MCF 10A (cell line): ENCODE data around the gene TRERF1. TPM values are rescaled to one million over a fixed set of nuclear protein-coding genes. Genes with fewer than 3 reads are reported as not detected.

ENCODE experiments used
- BruUV-seq: library from RNA; stranded (reverse); fragments of 400-500 nt; replicated peaks from 2 replicates; lab custom pipeline; 2021; lab: Mats Ljungman, UMichigan
- CTCF ChIA-PET: fragments of 300-600 bp; sonication (Branson Sonifier 250); formaldehyde crosslinking; extraction: SDS; loops from one replicate; lab custom pipeline; 2021; ENCODE audit warnings: antibody characterized with exemption, inconsistent platforms; lab: Yijun Ruan, JAX
- POLR2A ChIA-PET: fragments of 300-600, 350-650 bp; sonication (Branson Sonifier 250); formaldehyde crosslinking; extraction: SDS; loops from one replicate; lab custom pipeline; 2020; ENCODE audit warnings: antibody characterized with exemption, inconsistent platforms; lab: Yijun Ruan, JAX
- DNase-seq: peaks from one replicate; pipeline ENCODE4 v3.0.0-alpha.2; 2018; ENCODE audit not compliant: unreplicated experiment
- H3K27ac Mint-ChIP-seq: one replicate; pipeline ENCODE4 v1.8.0; 2022; ENCODE audit warnings: mild to moderate bottlenecking, low read depth, mixed read lengths; ENCODE audit not compliant: unreplicated experiment
- H3K27me3 Mint-ChIP-seq: one replicate; pipeline ENCODE4 v1.8.0; 2022; ENCODE audit warnings: mixed read lengths; ENCODE audit not compliant: insufficient read depth, unreplicated experiment
- H3K36me3 Mint-ChIP-seq: one replicate; pipeline ENCODE4 v1.8.0; 2022; ENCODE audit warnings: mild to moderate bottlenecking, moderate library complexity, mixed read lengths; ENCODE audit not compliant: insufficient read depth, unreplicated experiment
- H3K4me1 Mint-ChIP-seq: one replicate; pipeline ENCODE4 v1.8.0; 2022; ENCODE audit warnings: mixed read lengths; ENCODE audit not compliant: insufficient read depth, unreplicated experiment
- H3K4me3 Mint-ChIP-seq: one replicate; pipeline ENCODE4 v1.8.0; 2022; ENCODE audit warnings: mild to moderate bottlenecking, moderate library complexity, mixed read lengths; ENCODE audit not compliant: unreplicated experiment
- H3K9me3 Mint-ChIP-seq: one replicate; pipeline ENCODE4 v1.8.0; 2022; ENCODE audit warnings: mixed read lengths; ENCODE audit not compliant: unreplicated experiment
- intact Hi-C: fragments of 100-400 bp; cut with micrococcal nuclease; formaldehyde crosslinking; loops from 2 replicates; pipeline ENCODE4 v1.14.1; 2022
- total RNA-seq: library from RNA; stranded (reverse); gene quantifications from 2 replicates; pipeline ENCODE4 v1.2.3, GENCODE V29; 2022
- TF ChIP-seq, protein P1 (sequence below): fragments of 200-600 bp; IDR thresholded peaks from one replicate; pipeline ENCODE4 v1.8.0; 2022; ENCODE audit warnings: antibody characterized with exemption, mild to moderate bottlenecking; ENCODE audit not compliant: unreplicated experiment

Gene TRERF1
- total RNA-seq, 1 experiment from 2014 or later, result 9.4 TPM

DNA sequence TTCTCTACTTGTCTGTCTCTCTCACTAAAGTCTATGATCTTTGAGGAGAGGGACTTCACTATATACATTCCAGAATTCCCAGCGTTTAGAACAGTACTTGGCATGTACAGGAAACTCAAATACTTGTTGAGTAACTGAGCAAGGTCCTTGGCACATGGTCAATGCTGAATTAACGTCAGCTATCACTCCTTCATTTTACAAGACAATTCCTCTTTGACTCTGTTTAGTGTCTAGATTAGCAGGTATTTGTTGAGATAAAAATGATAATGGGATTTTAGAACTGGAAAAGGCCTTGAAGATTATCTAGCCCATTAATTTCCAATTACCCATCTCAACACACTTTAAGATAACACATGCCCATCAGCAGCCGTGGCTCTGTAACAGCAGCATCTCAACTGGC is 250.3 kb downstream of the TRERF1 start:
- peak overlapping the region; percentile 28 for H3K27ac Mint-ChIP-seq

DNA sequence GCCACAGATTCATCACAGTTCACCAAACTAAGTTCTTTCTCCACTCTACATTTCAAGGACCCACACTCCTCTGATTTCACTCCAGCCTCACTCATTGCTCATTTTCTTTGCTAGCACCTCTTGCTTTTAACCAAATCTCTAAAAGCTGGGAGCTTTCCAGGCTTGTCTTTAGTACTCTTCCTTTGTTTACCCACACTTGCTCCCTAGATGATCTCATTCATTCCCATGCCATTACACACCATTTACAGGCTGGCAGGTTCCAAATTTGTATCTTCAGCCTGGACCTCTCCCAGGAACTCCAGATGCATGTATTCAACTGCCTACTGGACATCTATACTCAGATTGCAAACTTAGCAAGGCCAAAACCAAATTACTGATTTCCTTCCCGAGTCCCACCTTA is 251.7 kb downstream of the TRERF1 start:
- ChIA-PET CTCF (interaction anchor here (0.6 to 1.4 kb wide), 4 partner anchors 9 to 453 kb away, joined by 3 to 5 read pairs (median 3); no protein-coding TSS in a partner anchor), POLR2A (interaction anchor here (0.6 to 1.3 kb wide), 3 partner anchors 25 to 259 kb away, joined by 3 to 5 read pairs (median 3); no protein-coding TSS in a partner anchor)
- Mint-ChIP-seq H3K4me1 (peaks cover 27% of the 10 kb centered on the region), H3K27me3 (no peaks in the 10 kb centered on the region), H3K27ac (peak overlapping the region; percentile 33), H3K36me3 (peaks cover 13% of the 10 kb centered on the region), H3K4me3 (no peak overlapping the region), H3K9me3 (peaks cover 6% of the 10 kb centered on the region)
- DNase-seq, result peak; percentile 70
- intact Hi-C loops, result no loop called here
- TF ChIP-seq, protein P1, sequence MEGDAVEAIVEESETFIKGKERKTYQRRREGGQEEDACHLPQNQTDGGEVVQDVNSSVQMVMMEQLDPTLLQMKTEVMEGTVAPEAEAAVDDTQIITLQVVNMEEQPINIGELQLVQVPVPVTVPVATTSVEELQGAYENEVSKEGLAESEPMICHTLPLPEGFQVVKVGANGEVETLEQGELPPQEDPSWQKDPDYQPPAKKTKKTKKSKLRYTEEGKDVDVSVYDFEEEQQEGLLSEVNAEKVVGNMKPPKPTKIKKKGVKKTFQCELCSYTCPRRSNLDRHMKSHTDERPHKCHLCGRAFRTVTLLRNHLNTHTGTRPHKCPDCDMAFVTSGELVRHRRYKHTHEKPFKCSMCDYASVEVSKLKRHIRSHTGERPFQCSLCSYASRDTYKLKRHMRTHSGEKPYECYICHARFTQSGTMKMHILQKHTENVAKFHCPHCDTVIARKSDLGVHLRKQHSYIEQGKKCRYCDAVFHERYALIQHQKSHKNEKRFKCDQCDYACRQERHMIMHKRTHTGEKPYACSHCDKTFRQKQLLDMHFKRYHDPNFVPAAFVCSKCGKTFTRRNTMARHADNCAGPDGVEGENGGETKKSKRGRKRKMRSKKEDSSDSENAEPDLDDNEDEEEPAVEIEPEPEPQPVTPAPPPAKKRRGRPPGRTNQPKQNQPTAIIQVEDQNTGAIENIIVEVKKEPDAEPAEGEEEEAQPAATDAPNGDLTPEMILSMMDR, result no peak
- no TSS peak for BruUV-seq

More for the DNA sequence above, 250.3 kb downstream of the TRERF1 start:
- Mint-ChIP-seq H3K4me1 (peaks cover 26% of the 10 kb centered on the region), H3K9me3 (peaks cover 6% of the 10 kb centered on the region), H3K36me3 (peaks cover 25% of the 10 kb centered on the region), H3K4me3 (no peak overlapping the region), H3K27me3 (no peaks in the 10 kb centered on the region)
- DNase-seq, result no peak
- no TSS peak for BruUV-seq
- intact Hi-C loops, result no loop called here
- TF ChIP-seq, protein P1, result no peak
- ChIA-PET CTCF (interaction anchor here (0.7 to 1.4 kb wide), 3 partner anchors 11 to 64 kb away, joined by 3 to 4 read pairs (median 3); no protein-coding TSS in a partner anchor), POLR2A (interaction anchor here (0.8 to 1.3 kb wide), 2 partner anchors 13 to 150 kb away, joined by 3 to 4 read pairs; no protein-coding TSS in a partner anchor)

DNA sequence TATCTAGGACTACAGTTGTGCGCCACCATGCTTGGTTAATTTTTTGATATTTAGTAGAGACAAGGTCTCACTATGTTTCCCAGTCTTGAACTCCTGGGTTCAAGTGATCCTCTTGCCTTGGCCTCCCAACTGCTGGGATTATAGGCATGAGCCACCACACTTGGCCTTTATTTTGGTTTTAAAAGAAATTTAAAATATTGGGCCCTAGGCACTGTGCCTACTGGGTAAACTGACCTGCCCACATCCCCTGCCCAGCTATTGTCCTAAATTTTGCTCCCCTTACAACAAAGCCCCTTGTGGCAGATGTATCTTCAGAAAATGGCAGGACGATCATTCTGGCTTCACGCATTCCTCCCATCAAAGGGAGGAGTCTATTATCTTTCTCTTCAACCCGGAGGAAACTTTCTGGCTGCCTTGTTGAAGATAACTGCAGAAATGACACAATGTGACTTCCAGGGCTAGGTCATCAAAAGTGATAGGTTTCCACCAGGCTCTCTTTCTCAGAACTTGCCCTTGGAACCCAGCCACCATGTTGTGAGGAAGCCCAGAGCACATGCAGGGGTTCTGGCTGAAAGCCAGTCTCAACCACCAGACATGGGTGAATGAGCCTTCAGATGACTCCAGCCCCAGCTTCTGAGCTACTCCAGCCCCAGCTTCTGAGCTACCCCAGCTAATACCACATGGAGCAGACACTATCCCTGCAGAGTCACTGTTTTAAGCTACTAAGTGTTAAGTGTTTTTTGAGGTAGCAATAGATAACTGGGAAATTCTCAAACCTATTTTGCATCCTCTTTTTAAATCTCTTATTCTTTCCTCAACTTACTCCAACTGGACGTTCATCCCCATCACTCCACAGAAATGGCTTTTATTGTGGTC is 252.4 kb downstream of the TRERF1 start:
- CTCF ChIA-PET, result interaction anchor here (0.6 to 0.7 kb wide), 2 partner anchors 224 to 454 kb away, joined by 3 to 5 read pairs; no protein-coding TSS in a partner anchor
- peak; percentile 44 for DNase-seq
- H3K4me1 Mint-ChIP-seq, result peaks cover 27% of the 10 kb centered on the region
- no TSS peak for BruUV-seq
- no peak overlapping the region for H3K4me3 Mint-ChIP-seq
- peak overlapping the region; percentile 33 for H3K27ac Mint-ChIP-seq
- H3K9me3 Mint-ChIP-seq, result peaks cover 6% of the 10 kb centered on the region
- intact Hi-C loops, result no loop called here
- peaks cover 11% of the 10 kb centered on the region for H3K36me3 Mint-ChIP-seq
- POLR2A ChIA-PET, result interaction anchor here (0.6 to 1.3 kb wide), 2 partner anchors 26 to 258 kb away, joined by 3 to 5 read pairs; no protein-coding TSS in a partner anchor
- TF ChIP-seq, protein P1, result no peak
- no peaks in the 10 kb centered on the region for H3K27me3 Mint-ChIP-seq
